ENCODE results near the gene XRCC5.
A peak's percentile ranks its signal among the peaks of the same experiment; 100 is the strongest.

XRCC5 gene

DNA sequence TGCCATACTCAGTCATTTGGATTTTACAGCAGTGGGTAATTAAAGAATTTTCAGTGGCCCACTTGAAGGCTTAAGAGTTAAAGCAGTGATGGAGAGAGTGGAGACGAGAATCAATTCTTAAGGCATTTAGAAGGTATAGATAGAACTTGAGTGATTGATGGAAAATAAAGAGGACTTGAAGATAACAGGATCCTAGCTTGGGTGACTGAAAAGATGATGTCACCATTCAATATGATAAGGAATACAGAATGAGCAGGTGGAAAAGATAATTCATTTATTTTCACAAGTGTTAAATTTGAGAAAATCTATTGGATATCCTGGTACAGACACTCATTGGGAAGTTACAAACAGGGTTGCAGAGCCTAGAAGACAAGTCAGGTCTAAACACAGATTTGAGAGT lies 35.2 kb downstream of the XRCC5 start:
- H3K4me1 Mint-ChIP-seq (ENCODE audit: low read depth) = no peaks in the 10 kb centered on the region
- H3K9me3 Mint-ChIP-seq = no peaks in the 10 kb centered on the region
- H3K27me3 Mint-ChIP-seq = no peaks in the 10 kb centered on the region
- peaks cover 4% of the 10 kb centered on the region for H3K36me3 Mint-ChIP-seq (ENCODE audit: low read depth)
- intact Hi-C loops (cut with micrococcal nuclease) = no loop called here
- no peak overlapping the region for H3K27ac Mint-ChIP-seq
- no peak overlapping the region for H3K4me3 Mint-ChIP-seq

DNA sequence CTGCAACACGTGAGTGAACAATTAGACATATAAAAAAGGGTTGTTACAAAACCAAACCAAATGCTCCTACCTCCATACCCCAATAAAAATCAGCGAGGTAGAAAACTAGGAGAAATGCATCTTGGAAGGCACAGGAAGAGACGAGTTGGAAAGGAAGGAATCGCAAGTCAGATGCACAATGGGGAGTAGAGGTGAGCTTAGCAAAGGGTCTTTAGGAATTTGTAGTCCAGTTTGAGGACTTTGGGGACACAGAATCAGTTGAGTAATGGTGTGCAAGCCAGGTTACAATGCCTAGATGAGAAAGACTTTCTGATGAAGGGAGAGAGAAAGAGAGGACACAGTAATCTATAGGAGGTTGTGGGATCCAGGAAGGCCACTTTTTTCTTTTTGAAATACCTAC lies 35.7 kb downstream of the XRCC5 start:
- no peaks in the 10 kb centered on the region for H3K9me3 Mint-ChIP-seq
- H3K4me3 Mint-ChIP-seq = no peak overlapping the region
- H3K36me3 Mint-ChIP-seq (ENCODE audit: low read depth) = no peaks in the 10 kb centered on the region
- H3K27ac Mint-ChIP-seq = no peak overlapping the region
- H3K27me3 Mint-ChIP-seq = no peaks in the 10 kb centered on the region
- no peaks in the 10 kb centered on the region for H3K4me1 Mint-ChIP-seq (ENCODE audit: low read depth)
- intact Hi-C loops (cut with micrococcal nuclease) = no loop called here

GRCh38 chr2:216146573-216146972 lies 37.4 kb downstream of the XRCC5 start:
- Mint-ChIP-seq H3K27ac (no peak overlapping the region), H3K4me1 (ENCODE audit: low read depth) (no peaks in the 10 kb centered on the region), H3K36me3 (ENCODE audit: low read depth) (no peaks in the 10 kb centered on the region), H3K27me3 (no peaks in the 10 kb centered on the region), H3K9me3 (no peaks in the 10 kb centered on the region), H3K4me3 (no peak overlapping the region)
- intact Hi-C loops (cut with micrococcal nuclease) = no loop called here

GRCh38 chr2:216147172-216148131 lies 38.3 kb downstream of the XRCC5 start:
- intact Hi-C loops (cut with micrococcal nuclease) = no loop called here
- Mint-ChIP-seq H3K9me3 (no peaks in the 10 kb centered on the region), H3K4me3 (no peak overlapping the region), H3K27ac (no peak overlapping the region), H3K4me1 (ENCODE audit: low read depth) (no peaks in the 10 kb centered on the region), H3K27me3 (no peaks in the 10 kb centered on the region), H3K36me3 (ENCODE audit: low read depth) (no peaks in the 10 kb centered on the region)

DNA sequence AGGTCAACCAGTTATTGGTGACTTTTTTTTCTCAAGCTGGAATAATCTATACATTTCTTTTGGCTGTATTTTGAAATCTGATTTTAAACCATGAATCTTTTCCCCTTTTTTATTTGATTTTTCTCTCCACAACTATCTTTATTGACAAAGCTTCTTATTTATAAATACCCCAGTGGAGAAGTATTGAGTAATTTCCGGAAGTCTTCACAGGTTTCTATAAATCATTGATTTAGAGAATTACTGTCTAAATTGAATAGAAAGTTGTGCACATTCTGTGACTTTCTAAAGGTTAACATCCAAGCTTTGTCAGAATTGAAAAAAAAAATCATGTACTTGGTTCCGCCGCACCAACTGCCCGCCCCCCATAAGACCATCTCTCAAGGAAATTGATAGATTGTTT lies 39.8 kb downstream of the XRCC5 start:
- Mint-ChIP-seq H3K4me1 (ENCODE audit: low read depth) (no peaks in the 10 kb centered on the region), H3K36me3 (ENCODE audit: low read depth) (no peaks in the 10 kb centered on the region), H3K27ac (no peak overlapping the region)

DNA sequence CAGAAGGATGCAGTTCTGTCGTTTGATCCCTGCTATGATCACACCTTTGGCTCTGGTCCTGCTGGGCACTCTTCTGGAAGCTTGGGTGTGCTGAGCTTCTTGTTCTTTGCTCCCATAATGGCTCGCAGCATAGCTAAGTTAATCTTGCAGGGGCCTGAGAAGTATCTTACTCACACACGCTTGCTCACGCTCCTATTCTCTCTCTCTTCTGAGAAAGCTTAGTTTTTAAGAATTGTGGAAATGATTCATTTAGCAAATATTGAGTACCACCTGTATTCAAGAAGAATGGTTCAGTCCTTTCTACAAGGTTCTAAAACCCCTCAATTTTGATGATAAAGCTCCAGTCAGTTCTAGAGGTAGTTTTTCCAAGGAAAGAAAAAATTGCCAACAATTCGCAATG lies 40.6 kb downstream of the XRCC5 start:
- no peaks in the 10 kb centered on the region for H3K27me3 Mint-ChIP-seq
- no peaks in the 10 kb centered on the region for H3K36me3 Mint-ChIP-seq (ENCODE audit: low read depth)
- no peaks in the 10 kb centered on the region for H3K9me3 Mint-ChIP-seq
- intact Hi-C loops (cut with micrococcal nuclease) = no loop called here
- H3K4me1 Mint-ChIP-seq (ENCODE audit: low read depth) = no peaks in the 10 kb centered on the region
- no peak overlapping the region for H3K4me3 Mint-ChIP-seq
- H3K27ac Mint-ChIP-seq = no peak overlapping the region

More for the DNA sequence above, 39.8 kb downstream of the XRCC5 start:
- H3K27me3 Mint-ChIP-seq = no peaks in the 10 kb centered on the region
- H3K9me3 Mint-ChIP-seq = no peaks in the 10 kb centered on the region
- intact Hi-C loops (cut with micrococcal nuclease) = no loop called here
- no peak overlapping the region for H3K4me3 Mint-ChIP-seq

DNA sequence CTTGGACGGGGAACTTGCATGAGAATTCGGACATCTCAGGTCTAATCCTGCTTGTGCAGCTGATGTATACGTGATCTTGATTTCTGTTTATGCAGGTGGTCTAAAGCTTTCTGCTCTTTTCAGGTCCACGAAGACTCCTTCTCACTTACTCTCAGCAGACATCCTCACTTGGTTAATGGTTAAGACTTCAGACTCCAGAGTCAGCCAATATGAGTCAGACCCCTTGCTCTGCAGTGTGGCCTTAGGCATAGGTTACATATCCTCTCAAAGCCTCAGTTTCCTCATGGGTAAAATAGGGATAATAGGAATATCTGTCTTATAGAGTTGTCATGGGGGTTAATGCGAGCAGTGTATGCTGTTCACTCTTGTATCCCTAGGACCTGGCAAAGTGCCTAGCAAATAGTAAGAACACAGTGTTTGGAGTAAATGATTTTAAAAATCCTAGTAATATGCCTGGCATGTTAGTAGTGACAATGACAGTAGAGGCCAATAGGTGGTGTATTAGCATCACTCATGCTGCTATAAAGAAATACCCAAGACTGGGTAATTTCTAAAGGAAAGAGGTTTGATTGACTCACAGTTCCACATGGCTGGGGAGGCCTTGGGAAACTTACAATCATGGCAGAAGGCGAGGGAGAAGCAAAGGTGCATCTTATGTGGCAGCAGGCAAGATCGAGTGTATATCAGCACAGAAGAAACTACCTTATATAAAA lies 42.3 kb downstream of the XRCC5 start:
- Mint-ChIP-seq H3K36me3 (ENCODE audit: low read depth) (peaks cover 17% of the 10 kb centered on the region), H3K27me3 (no peaks in the 10 kb centered on the region), H3K9me3 (no peaks in the 10 kb centered on the region), H3K4me3 (no peak overlapping the region), H3K27ac (peak overlapping the region; percentile 14), H3K4me1 (ENCODE audit: low read depth) (no peaks in the 10 kb centered on the region)
- intact Hi-C loops (cut with micrococcal nuclease) = no loop called here

DNA sequence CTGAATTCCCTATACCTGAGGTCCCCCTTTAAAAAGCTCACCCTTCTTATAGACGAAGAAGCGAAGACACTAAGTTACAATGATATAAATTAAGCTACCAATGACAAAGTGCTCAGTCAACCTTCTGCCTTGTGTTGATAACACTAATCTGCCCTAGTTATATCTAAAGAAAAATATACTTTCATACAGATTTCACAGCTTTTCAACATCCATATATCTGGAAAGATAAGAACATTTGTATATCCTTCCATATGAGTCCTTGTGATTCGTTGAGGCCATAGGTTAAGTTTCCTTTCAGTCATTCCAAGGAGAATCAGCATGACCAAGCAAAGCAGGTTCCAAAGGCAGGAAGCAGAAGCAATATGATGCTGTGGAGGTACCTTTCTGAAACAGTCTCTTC lies 46.8 kb downstream of the XRCC5 start:
- intact Hi-C loops (cut with micrococcal nuclease) = loop anchor here (5.0 kb wide), 1 partner anchor 34 kb away; no protein-coding TSS in a partner anchor
- Mint-ChIP-seq H3K27ac (no peak overlapping the region), H3K27me3 (no peaks in the 10 kb centered on the region), H3K9me3 (no peaks in the 10 kb centered on the region), H3K4me3 (no peak overlapping the region), H3K4me1 (ENCODE audit: low read depth) (no peaks in the 10 kb centered on the region), H3K36me3 (ENCODE audit: low read depth) (peaks cover 60% of the 10 kb centered on the region)

- Mint-ChIP-seq H3K9me3 (no peaks in the 10 kb centered on the region), H3K4me1 (ENCODE audit: low read depth) (no peaks in the 10 kb centered on the region), H3K4me3 (no peak overlapping the region), H3K27ac (peak overlapping the region; percentile 22), H3K27me3 (no peaks in the 10 kb centered on the region), H3K36me3 (ENCODE audit: low read depth) (peaks cover 69% of the 10 kb centered on the region)
- intact Hi-C loops (cut with micrococcal nuclease) = loop anchor here (5.0 kb wide), 1 partner anchor 35 kb away; no protein-coding TSS in a partner anchor
These were observed 47.7 kb downstream of the XRCC5 start for GRCh38 chr2:216156822-216157221.

DNA sequence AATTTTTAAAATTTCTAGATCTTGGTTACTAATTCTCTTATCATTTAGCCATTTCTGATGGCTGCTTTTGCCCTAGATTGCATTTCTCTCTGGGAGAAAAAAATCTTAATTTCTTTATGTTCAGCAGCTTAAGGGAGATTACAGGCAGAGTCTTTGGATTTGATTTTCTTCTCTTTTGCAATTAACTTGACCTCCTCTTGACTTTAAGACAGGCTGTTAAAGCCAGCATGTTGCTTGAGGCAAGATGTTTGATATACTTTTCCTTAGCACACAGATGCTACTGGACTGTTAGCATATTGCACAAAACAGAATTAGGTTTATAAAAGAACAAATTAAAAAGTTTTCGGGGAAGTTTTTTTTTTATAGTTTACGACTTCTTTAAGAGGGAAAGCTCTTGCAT lies 50.0 kb downstream of the XRCC5 start:
- Mint-ChIP-seq H3K36me3 (ENCODE audit: low read depth) (peaks cover 92% of the 10 kb centered on the region), H3K4me1 (ENCODE audit: low read depth) (no peaks in the 10 kb centered on the region), H3K27ac (no peak overlapping the region), H3K4me3 (no peak overlapping the region), H3K9me3 (no peaks in the 10 kb centered on the region), H3K27me3 (no peaks in the 10 kb centered on the region)
- intact Hi-C loops (cut with micrococcal nuclease) = loop anchor here (5.0 kb wide), 1 partner anchor 37 kb away; no protein-coding TSS in a partner anchor

DNA sequence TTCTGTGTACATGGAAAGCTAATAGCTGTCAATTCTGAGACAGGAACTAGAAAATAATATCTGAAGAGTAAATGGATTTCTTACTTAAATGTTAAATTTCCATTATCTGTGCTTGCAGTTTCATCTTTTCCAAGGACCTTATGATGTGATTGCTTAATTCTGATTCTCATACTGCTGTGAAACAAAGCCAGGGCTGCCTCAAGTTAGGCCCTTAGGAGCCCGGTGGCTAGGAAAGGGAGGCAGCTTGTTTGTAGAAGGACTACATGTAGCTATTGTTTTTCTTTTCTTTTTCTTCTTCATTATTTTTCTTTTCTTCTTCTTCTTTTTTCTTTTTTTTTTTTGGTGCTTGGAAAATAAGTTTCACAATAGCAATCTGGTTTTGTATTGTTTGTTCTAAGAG lies 50.5 kb downstream of the XRCC5 start:
- H3K4me1 Mint-ChIP-seq (ENCODE audit: low read depth) = no peaks in the 10 kb centered on the region
- no peaks in the 10 kb centered on the region for H3K27me3 Mint-ChIP-seq
- intact Hi-C loops (cut with micrococcal nuclease) = loop anchor here (5.0 kb wide), 1 partner anchor 37 kb away; no protein-coding TSS in a partner anchor
- H3K4me3 Mint-ChIP-seq = no peak overlapping the region
- no peak overlapping the region for H3K27ac Mint-ChIP-seq
- no peaks in the 10 kb centered on the region for H3K9me3 Mint-ChIP-seq
- H3K36me3 Mint-ChIP-seq (ENCODE audit: low read depth) = peaks cover 97% of the 10 kb centered on the region

GRCh38 chr2:216160786-216161185 lies 51.6 kb downstream of the XRCC5 start:
- H3K27ac Mint-ChIP-seq = no peak overlapping the region
- no peaks in the 10 kb centered on the region for H3K27me3 Mint-ChIP-seq
- intact Hi-C loops (cut with micrococcal nuclease) = no loop called here
- no peaks in the 10 kb centered on the region for H3K9me3 Mint-ChIP-seq
- H3K4me3 Mint-ChIP-seq = no peak overlapping the region
- no peaks in the 10 kb centered on the region for H3K4me1 Mint-ChIP-seq (ENCODE audit: low read depth)
- peaks cover 99% of the 10 kb centered on the region for H3K36me3 Mint-ChIP-seq (ENCODE audit: low read depth)

- Mint-ChIP-seq H3K9me3 (no peaks in the 10 kb centered on the region), H3K27me3 (no peaks in the 10 kb centered on the region), H3K36me3 (ENCODE audit: low read depth) (peaks cover 99% of the 10 kb centered on the region), H3K4me3 (no peak overlapping the region), H3K27ac (peak overlapping the region; percentile 24), H3K4me1 (ENCODE audit: low read depth) (no peaks in the 10 kb centered on the region)
- intact Hi-C loops (cut with micrococcal nuclease) = no loop called here
These were observed 52.8 kb downstream of the XRCC5 start for GRCh38 chr2:216161967-216162366.

DNA sequence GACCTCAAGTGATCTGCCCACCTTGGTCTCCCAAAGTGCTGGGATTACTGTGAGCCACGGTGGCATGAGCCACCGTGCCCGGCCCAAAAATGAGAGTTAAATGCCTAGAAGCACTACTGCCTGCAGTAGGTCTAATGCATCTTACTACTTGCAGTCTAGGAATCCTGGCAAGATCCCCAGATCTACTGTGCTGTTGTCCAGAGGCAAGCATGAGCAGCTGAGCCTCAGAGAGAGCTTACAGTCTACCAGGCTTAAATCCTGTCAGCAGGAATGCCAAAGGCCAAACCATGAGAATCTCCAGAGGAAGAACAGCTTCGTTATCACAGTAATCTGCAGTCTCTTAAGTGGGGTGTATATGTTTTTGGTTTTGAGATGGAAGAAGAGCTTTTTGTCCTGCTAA lies 54.4 kb downstream of the XRCC5 start:
- no peaks in the 10 kb centered on the region for H3K9me3 Mint-ChIP-seq
- peaks cover 99% of the 10 kb centered on the region for H3K36me3 Mint-ChIP-seq (ENCODE audit: low read depth)
- intact Hi-C loops (cut with micrococcal nuclease) = no loop called here
- peak overlapping the region; percentile 50 for H3K27ac Mint-ChIP-seq
- no peaks in the 10 kb centered on the region for H3K4me1 Mint-ChIP-seq (ENCODE audit: low read depth)
- H3K4me3 Mint-ChIP-seq = no peak overlapping the region
- H3K27me3 Mint-ChIP-seq = no peaks in the 10 kb centered on the region
